Stomach (tissue), 9 donors: ENCODE results near the gene SPOUT1. TPM values are rescaled to one million over a fixed set of nuclear protein-coding genes. Genes with fewer than 3 reads are reported as not detected.
"Not testable (repeated sequence)": the region's sequence is repeated elsewhere in the genome, so short reads cannot be mapped to it uniquely, and the experiment has no call there.

ENCODE experiments used
- DNase-seq, 2 donors: peaks; one replicate each; pipeline versions ENCODE4 v3.0.0 to v3.0.0-alpha.2; 2013 to 2019
- H3K27ac ChIP-seq, 5 donors: fragments of 200-600 bp in 4 of 5; sonication (generic) in 4 of 5; one replicate each; pipeline ENCODE4 v1.5.1; 2013 to 2019; ENCODE audit warnings: mild to moderate bottlenecking in 1 of 5, moderate library complexity in 1 of 5
- H3K27me3 ChIP-seq, 3 donors: fragments of 200-600 bp; sonication (generic); one replicate each; pipeline ENCODE4 v1.5.1; 2017 to 2019; ENCODE audit warnings: mixed run types in 1 of 3
- H3K36me3 ChIP-seq, 4 donors: fragments of 200-600 bp; sonication (generic); 1 replicate in 3 of 4; 2 replicates in 1 of 4; pipeline ENCODE4 v1.5.1; 2016 to 2019
- H3K4me1 ChIP-seq, 4 donors: fragments of 200-600 bp; sonication (generic); one replicate each; pipeline ENCODE4 v1.5.1; 2016 to 2019
- H3K4me3 ChIP-seq, 4 donors: fragments of 200-600 bp; sonication (generic) in 3 of 4; one replicate each; pipeline ENCODE4 v1.5.1; 2016 to 2019; ENCODE audit warnings: mild to moderate bottlenecking in 1 of 4
- H3K9me3 ChIP-seq, 4 donors: fragments of 200-600 bp; sonication (generic); one replicate each; pipeline ENCODE4 v1.5.1; 2016 to 2019
- EP300 ChIP-seq: sonication (generic); formaldehyde crosslinking; IDR thresholded peaks from one replicate; pipeline ENCODE4 v1.6.1; 2017; ENCODE audit warnings: antibody characterized with exemption
- POLR2A ChIP-seq, 4 donors: fragments of 450-650 bp; IDR thresholded peaks; one replicate each; pipeline ENCODE4 v1.6.1; 2016; ENCODE audit warnings: antibody characterized with exemption in 4 of 4, control low read depth in 2 of 4, mild to moderate bottlenecking in 1 of 4, moderate library complexity in 1 of 4
- POLR2AphosphoS5 ChIP-seq, 3 donors: sonication (generic); formaldehyde crosslinking; IDR thresholded peaks; one replicate each; pipeline ENCODE4 v1.6.1; 2016; ENCODE audit warnings: antibody characterized with exemption in 3 of 3
- WGBS, 5 donors: extraction: QIAGEN DNeasy Blood & Tissue Kit in 3 of 5; methylation state at CpG; one replicate each; pipeline versions ENCODE4 v1.1.5 to v1.1.7; 2013 to 2018; 5-methylcytosine and 5-hydroxymethylcytosine counted together
- intact Hi-C: fragments of 100-400 bp; cut with DNase I; formaldehyde crosslinking; loops from one replicate; pipeline ENCODE4 v1.15.1; 2023; ENCODE audit warnings: low total_unique reads
- polyA plus RNA-seq, 3 donors: library from polyadenylated mRNA; stranded (reverse); fragments of 200-250 nt; gene quantifications; one replicate each; pipeline ENCODE4 v1.2.3, GENCODE V29; 2013
- total RNA-seq, 5 donors: library from RNA; depleted of rRNA; stranded (reverse); fragments of >200 nt; gene quantifications; one replicate each; pipeline versions ENCODE4 v1.1.0 to v1.2.3, GENCODE V29; 2014 to 2016
- TF ChIP-seq, protein P1 (sequence below), 7 experiments: fragments of 450-650 bp in 4 of 7; fragments of 200-600 bp in 3 of 7; sonication (generic) in 3 of 7; IDR thresholded peaks; one replicate each; pipeline ENCODE4 v1.5.1; 2016 to 2019; ENCODE audit warnings: antibody characterized with exemption in 7 of 7, control low read depth in 2 of 7, mild to moderate bottlenecking in 1 of 7
- donor health status: healthy with polysubstance abuse.
- donor health status: Bipolar disorder and iron deficiency.
- donor health status: healthy.

SPOUT1 gene
- total and polyA plus RNA-seq, 8 donors, result 11.1 to 104 (median 18.7) TPM

DNA sequence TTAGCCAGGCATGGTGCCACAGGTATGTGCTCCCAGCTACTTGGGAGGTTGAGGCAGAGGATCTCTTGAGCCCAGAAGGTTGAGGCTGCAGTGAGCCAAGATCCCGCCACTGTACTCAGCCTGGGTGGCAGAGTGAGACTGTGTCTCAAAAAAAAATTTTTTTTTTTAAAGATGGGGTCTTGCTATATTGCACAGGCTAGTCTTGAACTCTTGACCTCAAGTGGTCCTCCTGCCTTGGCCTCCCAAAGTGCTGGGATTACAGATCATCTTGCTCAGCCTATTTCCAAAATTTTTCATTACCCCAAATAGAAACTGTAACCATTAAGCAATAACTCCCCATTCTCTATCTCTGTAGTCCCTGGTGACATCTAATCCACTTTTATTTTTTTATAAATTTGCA lies 46.9 kb downstream of the SPOUT1 start:
- intact Hi-C loops, result no loop called here
- 85 to 100% (median 91%) methylated on average over 1 of the region's 1 CpG for WGBS, 5 donors

DNA sequence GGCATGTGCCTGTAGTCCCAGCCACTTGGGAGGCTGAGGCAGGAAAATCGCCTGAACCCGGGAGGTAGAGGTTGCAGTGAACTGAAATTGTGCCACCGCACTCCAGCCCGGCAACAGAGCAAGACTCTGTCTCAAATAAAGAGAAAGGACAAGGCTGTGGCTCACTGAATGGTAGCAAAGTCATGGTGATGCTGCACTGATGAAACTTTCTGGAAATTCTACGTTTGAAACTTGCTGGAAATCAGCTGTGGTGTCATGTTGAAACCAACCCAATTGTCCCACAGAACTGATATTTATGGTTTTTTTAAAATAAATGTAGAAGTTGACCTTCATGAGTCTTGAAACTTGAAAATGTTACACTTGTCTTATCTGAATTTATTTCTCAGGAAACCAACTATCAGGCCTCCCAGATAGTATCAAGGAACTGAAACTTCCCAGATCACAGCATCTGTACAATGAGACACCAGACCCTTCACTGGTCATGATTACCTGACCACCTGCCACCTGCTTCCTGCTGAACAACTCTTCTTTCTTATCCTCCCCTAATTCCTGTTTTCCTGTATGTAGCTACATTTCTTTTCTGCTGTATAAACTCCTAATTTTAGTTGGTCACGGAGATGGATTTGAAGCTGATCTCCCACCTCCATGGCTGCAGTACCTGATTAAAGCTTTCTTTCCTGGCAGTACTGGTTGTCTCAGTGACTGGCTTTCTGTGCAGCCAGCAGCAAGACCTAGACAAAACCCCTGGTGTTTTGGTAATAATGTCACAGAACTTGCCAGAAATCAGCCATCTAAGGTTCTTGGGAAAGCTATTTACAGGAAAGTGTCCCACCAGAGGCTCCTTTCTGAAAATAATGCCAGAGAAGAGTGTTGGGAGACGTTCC lies 48.2 kb downstream of the SPOUT1 start:
- Histone ChIP-seq H3K36me3 (no peaks in the 10 kb centered on the region), H3K4me1 (peaks cover 0 to 3% (median 2%) of the 10 kb centered on the region in 4 donors), H3K4me3 (no peak overlapping the region), H3K9me3 (no peaks in the 10 kb centered on the region), H3K27ac (no peak overlapping the region), H3K27me3 (no peaks in the 10 kb centered on the region)
- 77 to 82% (median 80%) methylated on average over 7 of the region's 7 CpGs for whole genome bisulfite sequencing, 5 donors
- intact Hi-C loops, result no loop called here
- DNase-seq, result no peak
- TF ChIP-seq POLR2AphosphoS5 (IDR thresholded peaks at IDR 0.05) (no peak), POLR2A (IDR thresholded peaks at IDR 0.05) (no peak), EP300 (no peak)
- TF ChIP-seq, protein P1, sequence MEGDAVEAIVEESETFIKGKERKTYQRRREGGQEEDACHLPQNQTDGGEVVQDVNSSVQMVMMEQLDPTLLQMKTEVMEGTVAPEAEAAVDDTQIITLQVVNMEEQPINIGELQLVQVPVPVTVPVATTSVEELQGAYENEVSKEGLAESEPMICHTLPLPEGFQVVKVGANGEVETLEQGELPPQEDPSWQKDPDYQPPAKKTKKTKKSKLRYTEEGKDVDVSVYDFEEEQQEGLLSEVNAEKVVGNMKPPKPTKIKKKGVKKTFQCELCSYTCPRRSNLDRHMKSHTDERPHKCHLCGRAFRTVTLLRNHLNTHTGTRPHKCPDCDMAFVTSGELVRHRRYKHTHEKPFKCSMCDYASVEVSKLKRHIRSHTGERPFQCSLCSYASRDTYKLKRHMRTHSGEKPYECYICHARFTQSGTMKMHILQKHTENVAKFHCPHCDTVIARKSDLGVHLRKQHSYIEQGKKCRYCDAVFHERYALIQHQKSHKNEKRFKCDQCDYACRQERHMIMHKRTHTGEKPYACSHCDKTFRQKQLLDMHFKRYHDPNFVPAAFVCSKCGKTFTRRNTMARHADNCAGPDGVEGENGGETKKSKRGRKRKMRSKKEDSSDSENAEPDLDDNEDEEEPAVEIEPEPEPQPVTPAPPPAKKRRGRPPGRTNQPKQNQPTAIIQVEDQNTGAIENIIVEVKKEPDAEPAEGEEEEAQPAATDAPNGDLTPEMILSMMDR (IDR thresholded peaks at IDR 0.05), result no peak

More for the DNA sequence above, 46.9 kb downstream of the SPOUT1 start:
- peaks cover under 1 to 13% (median 9%) of the 10 kb centered on the region in 4 donors for H3K4me1 ChIP-seq
- H3K27me3 ChIP-seq, result no peaks in the 10 kb centered on the region
- H3K36me3 ChIP-seq, result no peaks in the 10 kb centered on the region
- no peak overlapping the region for H3K27ac ChIP-seq
- TF ChIP-seq, protein P1 (IDR thresholded peaks at IDR 0.05), result no peak
- TF ChIP-seq EP300 (no peak), POLR2A (IDR thresholded peaks at IDR 0.05) (no peak), POLR2AphosphoS5 (IDR thresholded peaks at IDR 0.05) (no peak)
- DNase-seq, result no peak
- H3K4me3 ChIP-seq, result no peak overlapping the region
- H3K9me3 ChIP-seq, result no peaks in the 10 kb centered on the region

- H3K36me3 ChIP-seq, H3K27me3 ChIP-seq, H3K4me1 ChIP-seq, intact Hi-C loops, DNase-seq, H3K4me3 ChIP-seq, H3K9me3 ChIP-seq, H3K27ac ChIP-seq: not testable (repeated sequence)
- WGBS, 5 donors, result 92 to 97% (median 95%) methylated on average over 8 to 23 of the region's 27 CpGs
Measured at GRCh38 chr9:128780093-128780492, 49.5 kb downstream of the SPOUT1 start.

GRCh38 chr9:128774804-128775203 lies 54.8 kb downstream of the SPOUT1 start:
- intact Hi-C loops, result no loop called here
- WGBS, 5 donors, result 82 to 100% (median 92%) methylated on average over 1 of the region's 1 CpG
- no peak for DNase-seq
- Histone ChIP-seq H3K27ac (no peak overlapping the region), H3K4me1 (peaks cover 12 to 25% (median 20%) of the 10 kb centered on the region in 4 donors), H3K4me3 (no peak overlapping the region), H3K9me3 (peaks cover 0 to 9% (median 3%) of the 10 kb centered on the region in 4 donors), H3K27me3 (no peaks in the 10 kb centered on the region), H3K36me3 (no peaks in the 10 kb centered on the region)
- TF ChIP-seq EP300, result no peak
- TF ChIP-seq POLR2AphosphoS5 (IDR thresholded peaks at IDR 0.05), result no peak
- no peak for TF ChIP-seq POLR2A (IDR thresholded peaks at IDR 0.05)
- TF ChIP-seq, protein P1 (IDR thresholded peaks at IDR 0.05), result no peak

GRCh38 chr9:128773049-128773448 lies 56.5 kb downstream of the SPOUT1 start:
- H3K4me1 ChIP-seq, result peaks cover 13 to 37% (median 35%) of the 10 kb centered on the region in 4 donors
- peaks cover 0 to 9% (median 3%) of the 10 kb centered on the region in 4 donors for H3K9me3 ChIP-seq
- no peak overlapping the region for H3K4me3 ChIP-seq
- no peaks in the 10 kb centered on the region for H3K27me3 ChIP-seq
- intact Hi-C loops, result no loop called here
- TF ChIP-seq EP300, result no peak
- TF ChIP-seq, protein P1 (IDR thresholded peaks at IDR 0.05), result no peak
- no peak for DNase-seq
- 72 to 82% (median 78%) methylated on average over 5 of the region's 5 CpGs for WGBS, 5 donors
- H3K36me3 ChIP-seq, result peaks cover 0 to 4% (median under 1%) of the 10 kb centered on the region in 4 donors
- no peak overlapping the region for H3K27ac ChIP-seq
